Measurements from ENCODE around the gene MSLN. TPM values are rescaled to one million over a fixed set of nuclear protein-coding genes. Genes with fewer than 3 reads are reported as not detected.

Gene MSLN
- polyA plus RNA-seq, 1 of the 3 experiments (the other 2 are of a cell fraction): 0.02 TPM

DNA sequence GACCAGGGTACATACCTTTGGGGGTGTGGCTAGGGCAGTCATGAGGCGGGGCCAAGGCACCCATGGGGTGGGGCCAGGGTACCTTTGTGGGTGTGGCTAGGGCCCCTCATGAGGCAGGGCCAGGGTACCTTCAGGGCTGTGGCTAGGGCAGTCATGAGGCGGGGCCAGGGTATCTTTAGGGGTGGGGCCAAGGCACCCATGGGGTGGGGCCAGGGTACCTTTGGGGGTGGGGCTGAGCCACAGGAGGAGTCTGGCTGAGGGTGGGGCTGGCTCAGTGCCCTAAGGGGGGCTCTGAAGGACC is 36.5 kb downstream of the MSLN start:
- CTCF ChIA-PET: interaction anchor here (1.4 to 3.3 kb wide), 2 partner anchors 12 to 56 kb away, joined by 3 to 11 read pairs; partner anchors contain the start of gene CIAO3
- Histone ChIP-seq H3K27me3 (ENCODE audit: insufficient read depth) (peaks cover 23% of the 10 kb centered on the region; the same call in 1 of the 2 replicates), H4K20me1 (ENCODE audit: insufficient read depth) (no peaks in the 10 kb centered on the region), H3K36me3 (replicated peaks in 1 of 2; ENCODE audit: control insufficient read depth in 1 of 2, insufficient read depth in 2 of 2, low read length in 1 of 2) (no peaks in the 10 kb centered on the region), H3K9ac (no peak overlapping the region), H3K79me2 (ENCODE audit: insufficient read depth) (no peaks in the 10 kb centered on the region), H3K4me1 (ENCODE audit: control insufficient read depth in 1 of 2, insufficient read depth in 2 of 2, low read depth in 1 of 2, low read length in 1 of 2) (peaks cover 0 to 6% of the 10 kb centered on the region in 2 experiments; a peak in 1 of 4 replicates), H3K4me2 (no peak overlapping the region), H2AFZ (ENCODE audit: low read depth) (no peak overlapping the region), H3K27ac (ENCODE audit: low read depth in 2 of 2, low read length in 1 of 2) (no peak overlapping the region), H3F3A (replicated peaks; ENCODE audit: insufficient read depth) (no peaks in the 10 kb centered on the region), H3K9me2 (no peaks in the 10 kb centered on the region), H3K4me3 (ENCODE audit: low read depth in 2 of 2, low read length in 1 of 2) (no peak overlapping the region), H3K9me3 (no peaks in the 10 kb centered on the region)
- no peak for DNase-seq
- POLR2A ChIA-PET: no interaction called here
- no peak for TF ChIP-seq TAF1 (IDR thresholded peaks at IDR 0.05; ENCODE audit: borderline replicate concordance, low read depth, low read length)
- no peak for TF ChIP-seq JUND (IDR thresholded peaks at IDR 0.05)
- no peak for TF ChIP-seq PBX3 (IDR thresholded peaks at IDR 0.05)
- no peak for TF ChIP-seq POLR2AphosphoS5 (IDR thresholded peaks at IDR 0.05; ENCODE audit: low read depth, low read length)
- TF ChIP-seq, protein P1, sequence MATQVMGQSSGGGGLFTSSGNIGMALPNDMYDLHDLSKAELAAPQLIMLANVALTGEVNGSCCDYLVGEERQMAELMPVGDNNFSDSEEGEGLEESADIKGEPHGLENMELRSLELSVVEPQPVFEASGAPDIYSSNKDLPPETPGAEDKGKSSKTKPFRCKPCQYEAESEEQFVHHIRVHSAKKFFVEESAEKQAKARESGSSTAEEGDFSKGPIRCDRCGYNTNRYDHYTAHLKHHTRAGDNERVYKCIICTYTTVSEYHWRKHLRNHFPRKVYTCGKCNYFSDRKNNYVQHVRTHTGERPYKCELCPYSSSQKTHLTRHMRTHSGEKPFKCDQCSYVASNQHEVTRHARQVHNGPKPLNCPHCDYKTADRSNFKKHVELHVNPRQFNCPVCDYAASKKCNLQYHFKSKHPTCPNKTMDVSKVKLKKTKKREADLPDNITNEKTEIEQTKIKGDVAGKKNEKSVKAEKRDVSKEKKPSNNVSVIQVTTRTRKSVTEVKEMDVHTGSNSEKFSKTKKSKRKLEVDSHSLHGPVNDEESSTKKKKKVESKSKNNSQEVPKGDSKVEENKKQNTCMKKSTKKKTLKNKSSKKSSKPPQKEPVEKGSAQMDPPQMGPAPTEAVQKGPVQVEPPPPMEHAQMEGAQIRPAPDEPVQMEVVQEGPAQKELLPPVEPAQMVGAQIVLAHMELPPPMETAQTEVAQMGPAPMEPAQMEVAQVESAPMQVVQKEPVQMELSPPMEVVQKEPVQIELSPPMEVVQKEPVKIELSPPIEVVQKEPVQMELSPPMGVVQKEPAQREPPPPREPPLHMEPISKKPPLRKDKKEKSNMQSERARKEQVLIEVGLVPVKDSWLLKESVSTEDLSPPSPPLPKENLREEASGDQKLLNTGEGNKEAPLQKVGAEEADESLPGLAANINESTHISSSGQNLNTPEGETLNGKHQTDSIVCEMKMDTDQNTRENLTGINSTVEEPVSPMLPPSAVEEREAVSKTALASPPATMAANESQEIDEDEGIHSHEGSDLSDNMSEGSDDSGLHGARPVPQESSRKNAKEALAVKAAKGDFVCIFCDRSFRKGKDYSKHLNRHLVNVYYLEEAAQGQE (IDR thresholded peaks at IDR 0.05; ENCODE audit: low read depth, low read length): no peak
- no peak for TF ChIP-seq EZH2phosphoT487 (IDR thresholded peaks at IDR 0.05; ENCODE audit: borderline replicate concordance, low read depth)
- TF ChIP-seq, protein P2, sequence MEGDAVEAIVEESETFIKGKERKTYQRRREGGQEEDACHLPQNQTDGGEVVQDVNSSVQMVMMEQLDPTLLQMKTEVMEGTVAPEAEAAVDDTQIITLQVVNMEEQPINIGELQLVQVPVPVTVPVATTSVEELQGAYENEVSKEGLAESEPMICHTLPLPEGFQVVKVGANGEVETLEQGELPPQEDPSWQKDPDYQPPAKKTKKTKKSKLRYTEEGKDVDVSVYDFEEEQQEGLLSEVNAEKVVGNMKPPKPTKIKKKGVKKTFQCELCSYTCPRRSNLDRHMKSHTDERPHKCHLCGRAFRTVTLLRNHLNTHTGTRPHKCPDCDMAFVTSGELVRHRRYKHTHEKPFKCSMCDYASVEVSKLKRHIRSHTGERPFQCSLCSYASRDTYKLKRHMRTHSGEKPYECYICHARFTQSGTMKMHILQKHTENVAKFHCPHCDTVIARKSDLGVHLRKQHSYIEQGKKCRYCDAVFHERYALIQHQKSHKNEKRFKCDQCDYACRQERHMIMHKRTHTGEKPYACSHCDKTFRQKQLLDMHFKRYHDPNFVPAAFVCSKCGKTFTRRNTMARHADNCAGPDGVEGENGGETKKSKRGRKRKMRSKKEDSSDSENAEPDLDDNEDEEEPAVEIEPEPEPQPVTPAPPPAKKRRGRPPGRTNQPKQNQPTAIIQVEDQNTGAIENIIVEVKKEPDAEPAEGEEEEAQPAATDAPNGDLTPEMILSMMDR (IDR thresholded peaks at IDR 0.05): no peak
- TF ChIP-seq TCF12 (IDR thresholded peaks at IDR 0.05): no peak
- no CpG with 5 or more reads among the region's 2 CpGs for WGBS (ENCODE audit: low lambda C conversion rate)

GRCh38 chr16:797686-798085 is 37.2 kb downstream of the MSLN start:
- Histone ChIP-seq H3K9ac (no peak overlapping the region), H3K4me3 (ENCODE audit: low read depth in 2 of 2, low read length in 1 of 2) (no peak overlapping the region), H3F3A (replicated peaks; ENCODE audit: insufficient read depth) (no peaks in the 10 kb centered on the region), H3K36me3 (replicated peaks in 1 of 2; ENCODE audit: control insufficient read depth in 1 of 2, insufficient read depth in 2 of 2, low read length in 1 of 2) (no peaks in the 10 kb centered on the region), H3K79me2 (ENCODE audit: insufficient read depth) (no peaks in the 10 kb centered on the region), H3K4me1 (ENCODE audit: control insufficient read depth in 1 of 2, insufficient read depth in 2 of 2, low read depth in 1 of 2, low read length in 1 of 2) (peaks cover 0 to 6% of the 10 kb centered on the region in 2 experiments; a peak in 1 of 4 replicates), H4K20me1 (ENCODE audit: insufficient read depth) (no peaks in the 10 kb centered on the region), H3K4me2 (no peak overlapping the region), H3K9me3 (no peaks in the 10 kb centered on the region), H2AFZ (ENCODE audit: low read depth) (no peak overlapping the region), H3K9me2 (no peaks in the 10 kb centered on the region), H3K27ac (ENCODE audit: low read depth in 2 of 2, low read length in 1 of 2) (no peak overlapping the region), H3K27me3 (ENCODE audit: insufficient read depth) (peaks cover 24% of the 10 kb centered on the region; the same call in 1 of the 2 replicates)
- CTCF ChIA-PET: interaction anchor here (3.3 kb wide), 1 partner anchor 13 kb away, joined by 11 read pairs; no protein-coding TSS in a partner anchor
- whole genome bisulfite sequencing (ENCODE audit: low lambda C conversion rate): 93% methylated on average over 18 of the region's 22 CpGs
- no peak for DNase-seq
- POLR2A ChIA-PET: no interaction called here
- no peak for TF ChIP-seq SMC3 (IDR thresholded peaks at IDR 0.05; ENCODE audit: low read depth, low read length)
- TF ChIP-seq JUND (IDR thresholded peaks at IDR 0.05): no peak
- no peak for TF ChIP-seq EP300 (IDR thresholded peaks at IDR 0.05; ENCODE audit: borderline replicate concordance in 1 of 2, low read depth in 1 of 2, low read length in 1 of 2)
- TF ChIP-seq, protein P3, sequence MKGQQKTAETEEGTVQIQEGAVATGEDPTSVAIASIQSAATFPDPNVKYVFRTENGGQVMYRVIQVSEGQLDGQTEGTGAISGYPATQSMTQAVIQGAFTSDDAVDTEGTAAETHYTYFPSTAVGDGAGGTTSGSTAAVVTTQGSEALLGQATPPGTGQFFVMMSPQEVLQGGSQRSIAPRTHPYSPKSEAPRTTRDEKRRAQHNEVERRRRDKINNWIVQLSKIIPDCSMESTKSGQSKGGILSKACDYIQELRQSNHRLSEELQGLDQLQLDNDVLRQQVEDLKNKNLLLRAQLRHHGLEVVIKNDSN (IDR thresholded peaks at IDR 0.05; ENCODE audit: borderline replicate concordance, low read depth): no peak
- no peak for TF ChIP-seq ZBTB33 (IDR thresholded peaks at IDR 0.05; ENCODE audit: borderline replicate concordance, low read depth)
- TF ChIP-seq, protein P1 (IDR thresholded peaks at IDR 0.05; ENCODE audit: low read depth, low read length): no peak
- no peak for TF ChIP-seq TCF12 (IDR thresholded peaks at IDR 0.05)
- TF ChIP-seq POLR2AphosphoS5 (IDR thresholded peaks at IDR 0.05; ENCODE audit: low read depth, low read length): no peak
- TF ChIP-seq YY1 (IDR thresholded peaks at IDR 0.05; ENCODE audit: low read depth): no peak
